Transverse colon (tissue), 4 donors: ENCODE data around the gene INPP5F. TPM values are rescaled to one million over a fixed set of nuclear protein-coding genes. Genes with fewer than 3 reads are reported as not detected.

Experiments used
- DNase-seq: peaks from one replicate; pipeline ENCODE4 v3.0.0-alpha.2; 2019
- H3K27ac ChIP-seq, 4 donors: fragments of 200-600 bp; sonication (generic); 2 replicates each; pipeline ENCODE4 v1.5.1; 2016 to 2018; ENCODE audit warnings: inconsistent platforms in 4 of 4
- H3K27me3 ChIP-seq: fragments of 200-600 bp; sonication (generic); 2 replicates; pipeline ENCODE4 v1.5.1; 2017; ENCODE audit warnings: inconsistent platforms
- H3K36me3 ChIP-seq, 4 donors: fragments of 200-600 bp; sonication (generic); 2 replicates each; pipeline ENCODE4 v1.5.1; 2017 to 2019; ENCODE audit warnings: inconsistent platforms in 4 of 4
- H3K4me1 ChIP-seq, 4 donors: fragments of 200-600 bp; sonication (generic); 2 replicates each; pipeline ENCODE4 v1.5.1; 2017 to 2020; ENCODE audit warnings: inconsistent platforms in 4 of 4
- H3K4me3 ChIP-seq, 4 donors: fragments of 200-600 bp; sonication (generic); 1 replicate in 1 of 4; 2 replicates in 3 of 4; pipeline versions ENCODE4 v1.5.1 to v1.6.1; 2017 to 2019; ENCODE audit warnings: inconsistent platforms in 4 of 4
- H3K9me3 ChIP-seq, 2 donors: fragments of 200-600 bp; sonication (generic); 2 replicates each; pipeline ENCODE4 v1.5.1; 2017 to 2019; ENCODE audit warnings: inconsistent platforms in 2 of 2
- EP300 ChIP-seq: sonication (generic); formaldehyde crosslinking; IDR thresholded peaks from one replicate; pipeline ENCODE4 v1.6.1; 2017; ENCODE audit warnings: antibody characterized with exemption, low read depth
- POLR2A ChIP-seq: fragments of 450-650 bp; IDR thresholded peaks from one replicate; pipeline ENCODE4 v1.6.1; 2016; ENCODE audit warnings: antibody characterized with exemption, mild to moderate bottlenecking, moderate library complexity
- POLR2AphosphoS5 ChIP-seq, 3 donors: sonication (generic); formaldehyde crosslinking; IDR thresholded peaks; one replicate each; pipeline ENCODE4 v1.6.1; 2016; ENCODE audit warnings: antibody characterized with exemption in 3 of 3
- WGBS, 2 donors: methylation state at CpG; one replicate each; pipeline ENCODE4 v1.1.5; 2018; ENCODE audit warnings: low coverage in 1 of 2; 5-methylcytosine and 5-hydroxymethylcytosine counted together
- in situ Hi-C, 4 donors: fragments of 200-750 bp; cut with MboI; loops; one replicate each; pipeline versions ENCODE4 v1.15.0 to v1.15.1; 2017; ENCODE audit warnings: low sequenced_read_pairs in 3 of 4, low pct_ligation_motif_present in 1 of 4, low pct_unique_long_range_greater_than_20kb in 1 of 4
- intact Hi-C: fragments of 100-400 bp; cut with DNase I; formaldehyde crosslinking; loops from one replicate; pipeline ENCODE4 v1.15.1; 2023; ENCODE audit warnings: low total_unique reads
- total RNA-seq, 4 donors: library from RNA; depleted of rRNA; stranded (reverse); fragments of >200 nt; gene quantifications; one replicate each; pipeline ENCODE4 v1.1.0, GENCODE V29; 2016
- TF ChIP-seq, protein P1 (sequence below), 5 experiments: fragments of 200-600 bp in 3 of 5; fragments of 450-650 bp in 2 of 5; sonication (generic) in 3 of 5; IDR thresholded peaks; 1 replicate in 2 of 5; 2 replicates in 3 of 5; pipeline ENCODE4 v1.5.1; 2016 to 2017; ENCODE audit warnings: antibody characterized with exemption in 5 of 5, inconsistent platforms in 3 of 5, mild to moderate bottlenecking in 2 of 5, moderate library complexity in 1 of 5

Gene INPP5F
- total RNA-seq, 4 donors from 2014 or later, result 11.6 to 24.6 (median 16.6) TPM

DNA sequence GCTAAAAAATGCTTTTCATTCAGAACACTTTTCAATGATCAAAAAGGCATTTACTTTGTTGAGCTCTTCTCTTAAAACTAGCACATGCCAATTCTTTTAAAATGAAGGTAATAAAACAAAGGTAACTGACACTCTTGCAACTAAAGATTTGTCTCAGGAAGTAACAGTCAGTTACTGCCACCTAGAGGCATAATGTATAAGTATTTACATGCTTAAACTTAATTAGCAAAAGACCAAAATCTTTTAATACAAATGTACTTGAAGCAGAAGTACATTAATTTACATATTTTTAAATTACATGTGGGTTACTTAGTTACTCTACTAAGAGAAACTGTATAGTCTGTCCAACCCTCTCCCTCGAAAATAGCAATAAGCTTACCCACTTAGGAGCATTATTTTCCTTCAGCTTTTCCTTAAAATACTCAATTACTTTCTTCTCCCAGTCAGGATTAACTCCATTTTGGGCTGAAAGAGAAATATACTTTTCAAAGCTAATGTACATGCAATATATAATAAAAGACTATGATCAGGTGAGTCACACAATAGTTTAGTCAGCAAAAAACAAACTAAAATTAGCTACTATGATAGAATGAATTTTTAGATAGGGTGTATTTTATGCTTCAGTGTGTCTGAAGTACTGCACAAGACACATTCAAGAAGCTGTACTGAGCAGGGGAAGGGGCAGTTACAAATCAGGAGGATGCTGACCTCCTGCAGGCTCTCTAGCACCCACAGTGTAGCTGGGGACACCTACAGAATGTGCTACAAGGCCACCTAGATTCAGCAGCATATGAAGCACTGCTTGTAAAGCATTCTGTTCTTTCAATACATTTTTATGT is 133.8 kb downstream of the INPP5F start:
- H3K36me3 ChIP-seq, result peaks cover 0 to 34% (median 5%) of the 10 kb centered on the region in 4 donors

GRCh38 chr10:119860866-119861607 is 135.2 kb downstream of the INPP5F start:
- WGBS, 2 donors, result 58 to 71% methylated on average over 7 of the region's 7 CpGs
- H3K27ac ChIP-seq, result no peak overlapping the region
- peaks cover 0 to 24% (median 2%) of the 10 kb centered on the region in 4 donors for H3K36me3 ChIP-seq
- H3K9me3 ChIP-seq, result peaks cover 0 to 4% of the 10 kb centered on the region in 2 donors
- intact Hi-C loops, result loop anchor here (1.0 kb wide), 1 partner anchor 23 kb away; no protein-coding TSS in a partner anchor
- in situ Hi-C loops, result loop anchor here in 2 of 4 donors (10.0 to 25.0 kb wide), 2 partner anchors 99 to 176 kb away; no protein-coding TSS in a partner anchor
- TF ChIP-seq POLR2A (no peak), POLR2AphosphoS5 (IDR thresholded peaks at IDR 0.05) (no peak)
- peaks cover 0 to 24% (median 4%) of the 10 kb centered on the region in 4 donors for H3K4me1 ChIP-seq
- H3K4me3 ChIP-seq, result no peak overlapping the region
- H3K27me3 ChIP-seq, result no peaks in the 10 kb centered on the region
- no peak for DNase-seq

More for the DNA sequence above, 133.8 kb downstream of the INPP5F start:
- peaks cover 0 to 4% of the 10 kb centered on the region in 2 donors for H3K9me3 ChIP-seq
- intact Hi-C loops (loop anchor here (1.0 to 10.0 kb wide), 2 partner anchors 21 to 115 kb away; no protein-coding TSS in a partner anchor), in situ Hi-C loops (loop anchor here (10.0 to 25.0 kb wide), 4 partner anchors 97 to 175 kb away; no protein-coding TSS in a partner anchor)
- no peak for TF ChIP-seq EP300
- TF ChIP-seq POLR2AphosphoS5 (IDR thresholded peaks at IDR 0.05), result no peak
- TF ChIP-seq, protein P1, sequence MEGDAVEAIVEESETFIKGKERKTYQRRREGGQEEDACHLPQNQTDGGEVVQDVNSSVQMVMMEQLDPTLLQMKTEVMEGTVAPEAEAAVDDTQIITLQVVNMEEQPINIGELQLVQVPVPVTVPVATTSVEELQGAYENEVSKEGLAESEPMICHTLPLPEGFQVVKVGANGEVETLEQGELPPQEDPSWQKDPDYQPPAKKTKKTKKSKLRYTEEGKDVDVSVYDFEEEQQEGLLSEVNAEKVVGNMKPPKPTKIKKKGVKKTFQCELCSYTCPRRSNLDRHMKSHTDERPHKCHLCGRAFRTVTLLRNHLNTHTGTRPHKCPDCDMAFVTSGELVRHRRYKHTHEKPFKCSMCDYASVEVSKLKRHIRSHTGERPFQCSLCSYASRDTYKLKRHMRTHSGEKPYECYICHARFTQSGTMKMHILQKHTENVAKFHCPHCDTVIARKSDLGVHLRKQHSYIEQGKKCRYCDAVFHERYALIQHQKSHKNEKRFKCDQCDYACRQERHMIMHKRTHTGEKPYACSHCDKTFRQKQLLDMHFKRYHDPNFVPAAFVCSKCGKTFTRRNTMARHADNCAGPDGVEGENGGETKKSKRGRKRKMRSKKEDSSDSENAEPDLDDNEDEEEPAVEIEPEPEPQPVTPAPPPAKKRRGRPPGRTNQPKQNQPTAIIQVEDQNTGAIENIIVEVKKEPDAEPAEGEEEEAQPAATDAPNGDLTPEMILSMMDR (IDR thresholded peaks at IDR 0.05), result peak; percentile 55 to 69 (median 66)
- no peak for TF ChIP-seq POLR2A
- H3K4me1 ChIP-seq, result peaks cover 0 to 24% (median 4%) of the 10 kb centered on the region in 4 donors
- DNase-seq, result no peak
- H3K4me3 ChIP-seq, result no peak overlapping the region
- H3K27ac ChIP-seq, result no peak overlapping the region
- 69 to 73% methylated on average over 1 of the region's 1 CpG for WGBS, 2 donors
- no peaks in the 10 kb centered on the region for H3K27me3 ChIP-seq

DNA sequence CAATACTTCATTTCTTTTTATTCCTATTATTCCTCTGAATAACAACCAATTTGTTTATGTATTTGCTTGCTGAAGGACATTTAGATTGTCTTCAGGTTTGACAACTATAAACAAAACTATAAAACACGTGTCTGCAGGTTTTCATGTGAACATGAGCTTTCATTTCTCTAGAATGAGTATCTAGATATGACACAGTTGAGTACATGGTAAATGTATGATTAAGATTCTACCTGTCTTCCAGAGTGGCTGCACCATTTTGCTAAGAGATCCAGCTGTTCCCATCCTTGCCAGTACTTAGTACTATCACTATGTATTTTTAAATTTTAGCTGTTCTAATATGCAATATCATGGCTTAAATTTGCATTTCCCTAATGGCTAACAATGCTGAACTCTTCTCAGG is 136.7 kb downstream of the INPP5F start:
- Histone ChIP-seq H3K36me3 (peaks cover 0 to 9% (median 0%) of the 10 kb centered on the region in 4 donors), H3K4me3 (no peak overlapping the region), H3K9me3 (peaks cover 0 to 4% of the 10 kb centered on the region in 2 donors), H3K4me1 (peaks cover 0 to 27% (median 4%) of the 10 kb centered on the region in 4 donors), H3K27me3 (no peaks in the 10 kb centered on the region), H3K27ac (no peak overlapping the region)
- no peak for DNase-seq
- in situ Hi-C loops (loop anchor here in 2 of 4 donors (10.0 to 25.0 kb wide), 2 partner anchors 100 to 178 kb away; no protein-coding TSS in a partner anchor), intact Hi-C loops (no loop called here)
- TF ChIP-seq EP300, result no peak
- TF ChIP-seq POLR2A, result no peak
- TF ChIP-seq, protein P1 (IDR thresholded peaks at IDR 0.05), result no peak
- TF ChIP-seq POLR2AphosphoS5 (IDR thresholded peaks at IDR 0.05), result no peak
- WGBS, 2 donors, result 20 to 43% methylated on average over 1 of the region's 1 CpG

DNA sequence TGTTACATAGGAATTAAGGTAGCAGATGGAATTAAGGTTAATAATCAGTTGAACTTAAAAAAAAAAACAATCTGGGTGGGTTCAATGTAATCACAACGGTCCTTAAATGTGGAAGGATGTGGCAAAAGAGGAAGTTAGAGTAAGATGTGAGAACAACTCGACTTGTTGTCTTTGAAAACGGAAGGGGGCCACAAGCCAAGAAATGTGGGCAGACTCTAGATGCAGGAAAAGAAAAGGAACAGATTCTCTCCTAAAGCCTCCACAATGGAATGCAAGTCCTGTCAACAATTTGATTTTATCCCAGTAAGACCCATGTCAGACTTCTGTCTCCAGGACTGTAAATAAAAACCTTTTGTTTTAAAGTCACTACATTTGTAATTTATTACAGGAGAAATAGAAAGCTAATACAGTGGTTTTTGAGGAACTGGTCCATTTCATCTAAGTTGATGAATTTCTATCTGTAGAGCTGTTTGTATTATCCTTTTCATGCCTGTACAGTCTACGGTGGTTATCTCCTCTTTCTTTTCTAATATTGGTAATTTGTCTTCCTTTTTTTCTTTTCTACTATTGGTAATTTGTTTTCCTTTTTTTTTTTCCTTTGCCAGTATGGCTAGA is 138.2 kb downstream of the INPP5F start:
- no peak overlapping the region for H3K4me3 ChIP-seq
- H3K27ac ChIP-seq, result no peak overlapping the region
- peaks cover 0 to 39% (median 4%) of the 10 kb centered on the region in 4 donors for H3K4me1 ChIP-seq
- intact Hi-C loops, result no loop called here
- TF ChIP-seq EP300 (no peak), POLR2AphosphoS5 (IDR thresholded peaks at IDR 0.05) (no peak)
- TF ChIP-seq, protein P1 (IDR thresholded peaks at IDR 0.05), result no peak
- WGBS, 2 donors, result 76 to 85% methylated on average over 3 of the region's 4 CpGs
- DNase-seq, result no peak
- in situ Hi-C loops, result loop anchor here in 2 of 4 donors (10.0 to 25.0 kb wide), 2 partner anchors 102 to 179 kb away; no protein-coding TSS in a partner anchor
- H3K36me3 ChIP-seq, result no peaks in the 10 kb centered on the region
- no peaks in the 10 kb centered on the region for H3K27me3 ChIP-seq
- peaks cover 0 to 4% of the 10 kb centered on the region in 2 donors for H3K9me3 ChIP-seq
